GF-D8 (cell line): ENCODE measurements around the gene COL23A1.

Experiments used
- DNase-seq: peaks from one replicate; lab custom pipeline; 2025; lab: John Stamatoyannopoulos, UW

Gene COL23A1

GRCh38 chr5:178360222-178360925, 229.8 kb downstream of the COL23A1 start:
- no peak for DNase-seq

GRCh38 chr5:178359738-178360137, 230.5 kb downstream of the COL23A1 start:
- no peak for DNase-seq

DNA sequence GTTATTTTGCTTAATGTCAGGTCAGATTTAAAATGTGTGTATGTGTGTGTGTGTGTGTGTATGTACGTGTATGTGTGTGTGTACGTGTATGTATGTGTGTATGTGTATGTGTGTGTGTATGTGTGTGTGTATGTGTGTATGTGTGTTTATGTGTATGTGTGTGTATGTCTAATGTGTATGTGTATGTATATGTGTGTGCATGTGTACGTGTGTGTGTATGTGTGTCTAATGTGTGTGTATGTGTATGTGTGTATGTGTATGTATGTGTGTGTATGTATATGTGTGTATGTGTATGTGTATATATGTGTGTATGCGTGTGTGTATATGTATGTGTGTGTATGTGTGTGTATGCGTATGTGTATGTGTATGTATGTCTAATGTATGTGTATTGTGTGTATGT, 232.5 kb downstream of the COL23A1 start:
- no peak for DNase-seq

DNA sequence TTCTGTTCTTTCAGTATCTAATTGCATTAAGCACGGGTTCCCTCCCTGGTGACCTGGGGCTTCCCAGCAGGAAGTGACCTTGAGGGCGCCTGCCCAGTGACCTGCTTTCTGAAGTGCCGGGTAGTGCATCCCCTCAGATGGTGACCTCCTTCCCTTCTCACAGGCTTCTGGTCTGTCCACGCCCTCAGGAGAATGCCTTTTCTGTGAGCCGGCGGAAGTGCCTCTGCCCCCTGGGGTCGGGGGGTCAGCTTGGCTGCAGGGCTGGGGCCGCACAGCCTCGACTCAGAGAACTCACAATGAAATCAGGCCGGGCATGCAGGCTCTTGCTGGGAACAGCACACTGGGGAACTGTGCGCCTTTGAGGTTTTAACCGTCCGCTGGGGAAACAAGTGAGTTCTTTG, 233.1 kb downstream of the COL23A1 start:
- DNase-seq = no peak

- DNase-seq = no peak
These were observed 233.7 kb downstream of the COL23A1 start for GRCh38 chr5:178356431-178356872.

DNA sequence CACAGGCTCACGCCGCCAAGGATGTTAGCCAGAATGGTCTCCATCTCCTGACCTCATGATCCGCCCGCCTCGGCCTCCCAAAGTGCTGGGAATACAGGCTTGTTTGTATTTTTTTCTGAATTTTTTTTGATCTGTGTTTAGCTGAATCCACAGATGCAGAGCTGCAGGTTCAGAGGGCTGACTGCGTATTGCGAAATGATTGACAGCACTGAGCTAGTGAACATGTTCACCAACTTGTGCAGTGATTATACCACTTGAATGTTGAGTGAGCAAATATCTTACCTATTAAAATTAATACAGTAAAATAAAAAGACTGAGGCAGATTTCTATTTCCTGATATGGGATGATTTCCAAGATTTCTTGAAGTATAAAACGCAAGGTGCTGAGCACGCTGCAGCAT, 234.5 kb downstream of the COL23A1 start:
- no peak for DNase-seq

- no peak for DNase-seq
These were observed 236.7 kb downstream of the COL23A1 start for GRCh38 chr5:178353461-178353860.

- no peak for DNase-seq
These were observed 238.2 kb downstream of the COL23A1 start for GRCh38 chr5:178352035-178352349.

DNA sequence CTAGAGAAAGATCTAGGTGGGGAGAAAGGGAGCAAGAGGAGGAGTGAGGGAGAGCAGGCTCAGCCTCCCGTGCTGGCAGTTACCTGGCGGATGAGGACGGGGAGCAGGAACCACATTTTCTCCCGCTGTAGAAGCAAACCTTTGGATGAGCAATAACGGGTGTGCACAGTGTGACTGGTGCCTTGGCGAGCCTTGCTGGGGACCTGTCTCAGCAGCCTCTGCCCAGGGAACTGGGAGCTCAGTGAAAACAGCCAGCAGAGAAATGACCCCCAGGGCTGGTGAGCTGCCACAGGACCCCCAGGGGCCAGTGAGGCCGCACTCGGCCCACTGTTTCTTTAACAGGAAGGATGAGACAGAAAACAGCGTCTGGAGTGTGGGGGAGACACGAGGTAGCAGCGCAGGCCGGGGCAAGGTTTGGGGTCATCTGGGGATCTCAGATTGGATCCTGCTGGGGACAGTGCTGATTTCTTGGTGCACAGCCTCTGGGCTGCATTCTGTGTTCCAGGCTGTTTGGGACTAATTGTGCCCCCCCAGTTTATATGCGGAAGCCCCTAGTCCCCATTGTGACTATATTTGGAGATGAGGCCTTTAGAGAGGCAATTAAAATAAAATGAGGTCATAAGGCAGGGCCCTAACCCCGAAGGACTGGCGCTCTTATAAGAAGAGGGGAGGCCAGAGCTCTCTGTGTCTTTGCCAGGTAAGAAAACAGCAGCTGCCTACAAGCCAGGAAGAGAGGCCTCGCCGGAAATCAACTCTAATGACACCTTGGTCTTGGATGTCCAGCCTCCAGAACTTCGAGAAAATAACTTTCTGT, 238.8 kb downstream of the COL23A1 start:
- DNase-seq = no peak

DNA sequence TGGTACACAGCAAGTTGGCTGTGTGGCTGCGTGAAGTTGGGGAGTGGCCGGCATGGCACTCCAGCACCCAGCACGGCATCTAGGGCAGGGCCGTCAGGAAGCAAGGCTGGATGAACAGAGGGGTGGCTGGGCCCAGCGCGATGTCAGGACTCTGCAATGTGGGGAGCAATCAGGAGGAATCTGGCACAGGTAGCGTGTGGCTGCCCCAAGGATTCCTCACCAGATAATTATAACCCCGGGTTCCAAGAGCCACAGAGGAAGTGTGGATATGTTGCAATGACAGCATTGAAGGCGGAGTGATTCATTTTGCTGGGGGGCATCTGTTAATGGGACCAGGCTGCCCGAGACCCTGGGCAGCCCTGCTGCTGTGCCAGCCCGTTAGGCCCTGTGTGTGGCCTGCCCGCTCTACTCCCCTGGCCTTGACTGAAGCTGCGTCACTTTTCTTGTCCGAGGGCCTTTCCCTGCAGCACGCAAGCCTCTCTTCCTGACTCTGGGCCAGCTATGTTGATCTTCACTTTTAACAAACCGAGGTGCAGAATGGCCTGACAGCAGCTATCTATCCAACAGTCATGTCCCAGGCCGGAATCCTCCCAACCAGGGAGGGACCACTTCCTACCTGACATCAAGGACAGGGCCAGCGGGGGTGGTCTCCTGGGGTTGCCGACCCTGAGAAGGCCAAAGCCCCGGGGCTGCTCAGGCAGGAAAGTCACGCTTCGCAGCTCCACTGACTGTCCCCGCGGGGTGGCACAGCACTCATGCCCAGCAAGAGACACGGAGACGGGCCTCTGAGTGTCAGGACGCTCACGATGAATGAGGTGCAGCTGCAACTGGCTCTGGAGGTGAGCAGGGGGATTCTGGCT, 239.6 kb downstream of the COL23A1 start:
- DNase-seq = no peak

DNA sequence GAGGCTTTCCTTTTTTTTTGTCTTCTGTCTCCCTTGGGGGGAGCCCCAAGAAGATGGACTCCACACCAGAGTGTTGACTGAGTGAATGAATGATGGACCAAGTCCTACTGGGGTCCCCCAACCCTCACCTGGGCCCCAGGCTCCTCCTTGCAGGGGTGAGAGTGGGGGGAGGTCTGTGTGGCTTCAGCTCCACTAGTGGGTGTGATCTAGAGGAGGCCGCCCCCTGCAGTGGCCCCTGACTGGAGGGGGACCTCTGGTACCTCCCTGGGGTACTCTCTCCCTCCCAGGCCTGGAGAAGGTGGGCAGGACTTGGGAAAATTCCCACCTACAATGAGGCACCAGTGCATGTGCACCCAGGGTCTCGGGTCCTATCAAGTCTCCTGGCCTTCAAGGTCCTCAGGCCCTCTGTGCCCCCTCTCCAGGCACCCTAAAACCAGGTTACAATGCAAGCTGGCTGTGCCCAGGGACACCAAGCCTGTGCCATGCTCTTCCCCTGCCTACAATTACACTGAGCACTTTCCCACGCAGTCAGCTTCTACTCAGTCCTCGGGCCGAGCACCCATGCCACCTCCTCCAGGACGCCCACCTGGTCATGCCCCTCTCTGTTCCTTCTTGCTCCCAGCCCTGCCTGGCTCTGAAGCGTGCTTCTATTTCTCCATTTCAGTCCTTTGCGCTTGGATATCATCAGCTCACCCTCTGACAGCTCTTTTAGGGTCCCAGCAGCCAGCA, 240.4 kb downstream of the COL23A1 start:
- no peak for DNase-seq

- DNase-seq = no peak
These were observed 241.1 kb downstream of the COL23A1 start for GRCh38 chr5:178349075-178349511.

DNA sequence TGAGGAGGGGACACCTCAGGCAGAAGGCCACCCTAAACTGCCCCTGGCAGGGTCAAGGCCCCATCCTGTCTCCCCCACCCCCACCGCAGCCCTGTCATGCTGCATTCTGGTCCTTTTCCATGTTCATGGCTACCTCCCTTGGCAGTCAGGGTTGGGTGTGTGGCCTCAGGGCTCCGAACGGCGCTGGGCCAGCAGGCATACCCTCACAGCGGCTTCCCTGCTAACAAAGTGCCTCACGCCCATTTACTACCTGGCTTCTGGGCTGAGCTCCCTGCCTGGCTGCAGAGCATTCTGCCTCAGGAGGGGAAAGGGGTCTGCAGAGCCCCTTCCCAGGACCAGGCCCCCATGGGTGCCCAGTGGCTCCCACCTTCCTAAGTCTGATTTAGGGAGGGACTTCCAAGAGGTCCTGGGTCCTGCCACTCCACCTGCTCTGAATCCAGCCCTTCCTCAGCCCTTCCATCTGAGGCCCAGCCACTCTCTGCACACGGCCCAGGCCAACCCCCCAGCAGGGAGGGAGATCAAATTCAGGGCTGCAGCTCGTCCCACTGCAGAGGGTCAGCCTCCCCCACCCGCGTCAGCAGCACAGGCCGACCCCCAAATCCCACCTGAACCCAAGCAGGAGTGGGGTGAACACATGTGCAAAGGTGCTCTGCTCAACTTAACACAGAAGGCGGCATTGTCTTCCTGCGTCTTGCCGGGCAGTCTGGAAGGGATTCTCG, 241.7 kb downstream of the COL23A1 start:
- DNase-seq = no peak

- DNase-seq = no peak
These were observed 242.2 kb downstream of the COL23A1 start for GRCh38 chr5:178347956-178348355.

DNA sequence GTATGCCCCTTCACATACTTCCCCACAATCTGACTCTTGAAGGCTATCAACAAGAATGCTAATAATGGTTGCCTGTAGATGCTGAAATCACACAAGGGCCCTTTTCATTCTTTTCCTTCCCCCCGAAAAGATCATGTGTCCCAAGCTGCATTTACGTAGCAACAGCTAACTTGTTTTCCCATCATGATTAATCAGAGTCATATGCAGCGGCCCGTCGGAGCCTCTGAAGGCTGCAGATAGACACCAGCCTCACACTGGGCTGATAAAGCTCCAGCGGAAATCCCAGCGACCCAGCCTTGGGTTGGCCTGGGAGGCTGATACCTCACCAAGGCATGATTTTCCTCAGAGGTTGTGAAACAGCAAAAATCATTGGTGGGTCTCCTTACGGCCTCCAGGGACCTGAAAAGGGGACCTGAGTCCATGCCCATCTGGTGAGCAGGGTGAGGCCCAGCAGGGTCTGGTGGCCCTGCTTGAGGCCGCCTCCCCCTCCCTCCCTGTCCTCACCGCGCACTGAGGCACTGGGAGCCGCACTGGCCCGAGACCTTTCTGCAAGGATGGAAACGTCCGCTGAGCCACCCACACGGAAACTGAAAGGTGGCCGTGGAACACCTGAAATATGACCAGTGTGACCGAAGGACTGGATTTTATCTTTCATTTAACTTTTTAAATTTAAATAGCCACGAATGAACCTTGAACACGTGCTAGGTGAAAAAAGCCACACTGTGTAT, 243.4 kb downstream of the COL23A1 start:
- no peak for DNase-seq

- no peak for DNase-seq
These were observed 246.9 kb downstream of the COL23A1 start for GRCh38 chr5:178343306-178343705.

- no peak for DNase-seq
These were observed 248.4 kb downstream of the COL23A1 start for GRCh38 chr5:178341851-178342140.

DNA sequence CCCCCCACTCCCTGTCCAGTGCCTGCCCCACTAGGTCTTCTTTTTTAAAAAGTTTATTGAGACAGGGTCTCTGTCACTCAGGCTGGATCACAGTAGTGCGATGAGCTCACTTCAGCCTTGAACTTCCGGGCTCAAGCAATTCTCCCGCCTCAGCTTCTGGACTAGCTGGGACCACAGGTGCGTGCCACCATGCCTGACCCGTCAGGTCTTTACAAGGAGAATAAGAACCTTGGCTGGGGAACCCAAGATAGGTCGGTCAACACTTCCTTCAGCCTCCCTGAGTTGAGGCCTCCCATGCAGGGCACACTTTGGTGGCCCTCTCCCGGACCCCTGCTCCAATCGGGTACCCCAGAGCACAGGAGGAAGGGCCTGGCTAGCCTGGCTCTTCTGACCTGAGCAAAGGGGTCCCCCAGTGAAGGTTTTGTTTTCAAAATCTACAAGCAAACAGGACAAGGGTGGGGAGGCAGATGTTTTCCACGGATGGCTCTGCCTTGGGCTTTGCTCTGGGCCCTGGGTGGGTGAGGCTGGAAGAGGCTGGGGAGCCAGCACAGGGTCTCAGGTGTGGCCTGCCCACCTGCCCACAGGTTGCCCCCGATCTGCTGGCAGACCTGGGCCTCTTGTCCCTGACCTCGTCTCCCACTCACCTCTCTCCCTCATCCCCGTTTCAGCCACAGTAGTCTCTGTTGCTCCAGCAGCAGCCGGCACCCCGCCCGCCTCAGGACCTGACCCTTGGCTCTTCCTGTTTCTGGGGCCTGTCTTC, 248.9 kb downstream of the COL23A1 start:
- DNase-seq = no peak

- no peak for DNase-seq
These were observed 249.6 kb downstream of the COL23A1 start for GRCh38 chr5:178340637-178341036.

- DNase-seq = no peak
These were observed 250.0 kb downstream of the COL23A1 start for GRCh38 chr5:178340187-178340586.
